ENCODE measurements around the gene KIF21A. TPM values are rescaled to one million over a fixed set of nuclear protein-coding genes. Genes with fewer than 3 reads are reported as not detected.

KIF21A gene
- total and polyA plus RNA-seq, 2 of the 13 experiments (the other 11 are each of a cell fraction or from before 2014, with no cell fraction given): 20.6 to 39.7 TPM

- intact Hi-C loops (cut with micrococcal nuclease; ENCODE audit: unreplicated experiment): no loop called here
- Histone ChIP-seq H4K20me1 (ENCODE audit: insufficient read depth, low read length) (no peaks in the 10 kb centered on the region), H3K9ac (ENCODE audit: insufficient read depth, low read depth, low read length) (no peak overlapping the region), H3K4me1 (ENCODE audit: insufficient read depth, low read length) (peaks cover 10% of the 10 kb centered on the region), H3K36me3 (replicated peaks in 1 of 2; ENCODE audit: control insufficient read depth in 1 of 2, insufficient read depth in 2 of 2, low read length in 2 of 2) (peaks cover 1 to 10% of the 10 kb centered on the region in 2 experiments; a peak in 2 of 5 replicates), H3K27me3 (ENCODE audit: control insufficient read depth in 1 of 2, insufficient read depth in 2 of 2, low read length in 2 of 2) (no peaks in the 10 kb centered on the region), H3K27ac (ENCODE audit: extremely low read length, insufficient read depth, low read length) (no peak overlapping the region), H3K4me2 (ENCODE audit: low read depth, low read length) (no peak overlapping the region), H3K9me3 (ENCODE audit: low read length) (no peaks in the 10 kb centered on the region), H3K4me3 (replicated peaks in 1 of 3; ENCODE audit: insufficient read depth in 1 of 3, low read depth in 2 of 3, low read length in 3 of 3) (no peak overlapping the region), H2AFZ (ENCODE audit: low read length) (no peak overlapping the region), H3K79me2 (ENCODE audit: insufficient read depth, low read length) (no peaks in the 10 kb centered on the region)
- CTCF ChIA-PET (ENCODE audit: low intra/inter-chr PET ratio, low total read pairs): no interaction called here
- DNase-seq (ENCODE audit: low spot score) (no peak), FAIRE-seq (no peak), ATAC-seq (no peak)
- in situ Hi-C loops (cut with HindIII; ENCODE audit: extremely low pct_ligation_motif_present, low pct_unique_long_range_greater_than_20kb): no loop called here
- POLR2A ChIA-PET: interaction anchor here (2.4 kb wide), 1 partner anchor 94 kb away, joined by 6 read pairs; the partner anchor contains the start of gene KIF21A
- 95% methylated on average over 3 of the region's 3 CpGs for WGBS (ENCODE audit: low lambda C conversion rate)
- no TSS peak for BruUV-seq (replicated peaks)
- no peak for TF ChIP-seq ZNF501 (CRISPR knock-in tag; IDR thresholded peaks at IDR 0.05)
- no peak for TF ChIP-seq PRPF4 (IDR thresholded peaks at IDR 0.05; ENCODE audit: low read depth, low read length, poor library complexity, severe bottlenecking)
- TF ChIP-seq ZNF598 (CRISPR knock-in tag; IDR thresholded peaks at IDR 0.05; ENCODE audit: borderline replicate concordance): no peak
- TF ChIP-seq RARA (CRISPR knock-in tag; IDR thresholded peaks at IDR 0.05): no peak
- TF ChIP-seq ZNF17 (CRISPR knock-in tag; IDR thresholded peaks at IDR 0.05): no peak
- TF ChIP-seq ZMAT3 (CRISPR knock-in tag; conservative IDR thresholded peaks at IDR 0.05): no peak
- TF ChIP-seq ZC3H4 (CRISPR knock-in tag; IDR thresholded peaks at IDR 0.05; ENCODE audit: borderline replicate concordance): no peak
- no peak for TF ChIP-seq ZSCAN30 (CRISPR knock-in tag; IDR thresholded peaks at IDR 0.05)
- TF ChIP-seq PHF5A (CRISPR knock-in tag; IDR thresholded peaks at IDR 0.05; ENCODE audit: low read depth, unreplicated experiment): no peak
- no peak for TF ChIP-seq MXD1 (CRISPR knock-in tag; IDR thresholded peaks at IDR 0.05)
- no peak for TF ChIP-seq ZNF18 (CRISPR knock-in tag; IDR thresholded peaks at IDR 0.05; ENCODE audit: insufficient replicate concordance)
- no peak for TF ChIP-seq ZNF512 (CRISPR knock-in tag; IDR thresholded peaks at IDR 0.05)
- TF ChIP-seq MTF2 (CRISPR knock-in tag; IDR thresholded peaks at IDR 0.05; ENCODE audit: borderline replicate concordance): no peak
Observed at GRCh38 chr12:39348941-39349626, 93.8 kb downstream of the KIF21A start.
